HG02759 (cell line): ENCODE measurements around the gene ISL1.

ENCODE experiments used
- ATAC-seq: cut with Tn5 transposase; IDR thresholded peaks from one replicate; pipeline ENCODE4 v1.9.1; 2021; ENCODE audit warnings: mild to moderate bottlenecking, moderate library complexity; ENCODE audit not compliant: unreplicated experiment

The ISL1 gene

DNA sequence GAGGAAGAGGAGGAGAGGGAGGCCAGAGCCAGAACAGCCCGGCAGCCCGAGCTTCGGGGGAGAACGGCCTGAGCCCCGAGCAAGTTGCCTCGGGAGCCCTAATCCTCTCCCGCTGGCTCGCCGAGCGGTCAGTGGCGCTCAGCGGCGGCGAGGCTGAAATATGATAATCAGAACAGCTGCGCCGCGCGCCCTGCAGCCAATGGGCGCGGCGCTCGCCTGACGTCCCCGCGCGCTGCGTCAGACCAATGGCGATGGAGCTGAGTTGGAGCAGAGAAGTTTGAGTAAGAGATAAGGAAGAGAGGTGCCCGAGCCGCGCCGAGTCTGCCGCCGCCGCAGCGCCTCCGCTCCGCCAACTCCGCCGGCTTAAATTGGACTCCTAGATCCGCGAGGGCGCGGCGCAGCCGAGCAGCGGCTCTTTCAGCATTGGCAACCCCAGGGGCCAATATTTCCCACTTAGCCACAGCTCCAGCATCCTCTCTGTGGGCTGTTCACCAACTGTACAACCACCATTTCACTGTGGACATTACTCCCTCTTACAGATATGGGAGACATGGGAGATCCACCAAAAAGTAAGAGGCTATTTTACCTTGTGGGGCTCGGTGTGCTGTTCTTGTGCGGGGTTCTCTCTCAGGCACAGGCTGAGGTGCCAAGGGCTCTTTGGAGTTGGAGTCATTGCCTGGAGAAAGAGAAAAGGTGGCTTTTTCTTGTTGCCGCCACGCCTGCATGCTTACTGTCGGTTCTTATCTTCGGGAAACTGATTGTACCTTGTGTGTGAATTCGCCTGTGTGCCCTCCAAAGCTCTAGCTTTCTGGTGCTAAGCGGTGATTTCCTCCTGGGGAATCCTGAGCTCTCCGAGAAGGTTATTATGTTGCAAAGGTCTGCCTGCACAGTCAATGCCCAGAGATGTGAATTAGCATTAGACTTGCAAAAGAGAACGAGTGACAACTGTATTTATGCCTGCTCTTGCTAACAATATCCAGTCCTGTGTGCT lies at the start of gene ISL1:
Gene ISL1 (plus strand): TSS at position 318 of the 991 bp plus-strand sequence. CDS start 224 bp downstream, at position 542.
- peak; percentile 46 for ATAC-seq

DNA sequence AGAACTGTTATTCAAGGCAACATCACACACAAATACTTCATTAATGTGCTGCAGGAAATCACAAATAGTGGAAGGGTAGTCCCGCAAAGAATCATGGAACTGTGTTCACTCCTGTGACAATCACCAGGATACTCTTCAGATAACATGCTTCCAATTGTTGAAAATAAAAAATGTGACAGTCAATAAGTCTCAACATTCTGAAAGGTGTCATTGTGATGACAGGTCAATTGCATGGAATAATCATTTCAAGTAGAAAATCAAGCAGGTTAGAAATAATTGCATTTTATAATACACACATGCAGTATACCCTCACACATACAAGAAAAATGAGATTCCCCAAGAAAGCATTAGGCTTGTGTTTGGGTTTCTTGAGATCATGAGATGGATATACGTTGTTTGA lies 46.4 kb upstream of the ISL1 start:
- ATAC-seq, result no peak

DNA sequence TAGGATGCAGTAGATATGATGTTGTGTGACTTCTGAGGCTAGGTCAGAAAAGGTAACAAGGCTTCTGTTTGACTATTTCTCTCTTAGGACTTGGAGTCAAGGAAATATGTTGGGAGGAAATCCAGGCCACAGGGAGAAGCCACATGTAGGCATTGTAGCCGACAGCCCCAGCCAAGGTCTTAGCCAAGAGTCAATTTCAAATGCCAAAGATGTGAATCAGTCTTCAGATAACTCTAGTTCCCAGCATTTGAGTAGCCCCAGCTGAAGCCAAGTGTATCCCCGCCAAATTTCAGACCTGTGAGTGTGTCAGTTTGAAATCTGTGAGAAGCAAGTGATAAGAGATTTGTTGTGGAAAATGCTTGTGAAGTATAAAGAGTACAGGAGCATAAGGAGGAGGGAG lies 38.1 kb upstream of the ISL1 start:
- no peak for ATAC-seq

DNA sequence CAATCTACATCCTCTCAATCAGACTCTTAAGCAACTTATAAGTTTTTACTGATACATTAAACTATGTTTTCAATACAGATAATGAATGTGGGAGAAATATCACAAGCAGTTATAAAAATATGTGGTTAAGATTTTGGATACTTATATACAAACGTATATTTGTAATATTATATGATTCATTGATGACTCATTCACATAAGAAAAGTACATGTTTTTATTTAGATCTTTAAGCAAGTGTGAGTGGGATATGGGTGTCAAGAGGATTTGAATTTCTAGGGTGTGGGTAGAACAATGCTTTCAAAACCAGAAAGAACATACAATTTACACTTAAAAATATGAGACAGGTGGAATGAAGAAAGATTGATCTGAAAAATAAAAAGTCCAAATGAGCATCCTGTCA lies 36.1 kb upstream of the ISL1 start:
- ATAC-seq, result no peak

DNA sequence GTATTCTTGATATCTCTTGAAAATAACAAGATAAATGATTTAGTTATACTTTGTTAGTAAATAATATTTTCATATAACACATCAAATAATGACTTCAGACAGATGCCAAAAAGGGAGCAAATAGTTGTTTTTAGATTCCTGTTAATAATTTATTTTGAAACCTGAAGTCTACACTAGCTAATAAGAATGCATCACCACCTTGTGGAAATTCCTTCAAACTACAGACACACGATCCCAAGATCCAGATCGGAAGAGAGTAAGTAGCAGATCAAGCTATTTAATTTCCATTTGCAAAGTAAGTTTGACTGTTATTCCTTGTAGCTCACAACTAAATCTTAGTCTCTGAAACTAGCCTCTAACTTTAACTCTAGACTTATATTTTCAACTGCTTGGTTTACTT lies 35.5 kb upstream of the ISL1 start:
- ATAC-seq, result no peak

DNA sequence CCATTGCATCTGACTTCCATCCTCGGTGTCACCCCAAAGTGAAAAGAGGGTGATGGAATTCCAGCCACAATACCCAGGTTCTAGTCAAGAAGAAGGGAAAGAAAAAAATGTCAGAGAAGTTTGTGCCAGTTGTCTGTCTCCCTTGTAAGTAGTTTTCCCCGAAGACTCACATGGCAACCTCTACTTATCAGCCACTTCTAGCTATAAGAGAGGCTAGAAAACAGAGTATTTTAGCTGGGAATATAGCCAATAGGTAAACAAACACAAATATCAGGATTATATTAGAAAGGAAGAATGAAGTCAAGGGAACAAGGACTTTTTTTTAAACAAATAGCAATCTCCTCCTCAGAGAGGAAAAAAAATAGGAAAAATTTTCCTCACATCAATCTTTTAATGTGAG lies 12.2 kb upstream of the ISL1 start:
- no peak for ATAC-seq

DNA sequence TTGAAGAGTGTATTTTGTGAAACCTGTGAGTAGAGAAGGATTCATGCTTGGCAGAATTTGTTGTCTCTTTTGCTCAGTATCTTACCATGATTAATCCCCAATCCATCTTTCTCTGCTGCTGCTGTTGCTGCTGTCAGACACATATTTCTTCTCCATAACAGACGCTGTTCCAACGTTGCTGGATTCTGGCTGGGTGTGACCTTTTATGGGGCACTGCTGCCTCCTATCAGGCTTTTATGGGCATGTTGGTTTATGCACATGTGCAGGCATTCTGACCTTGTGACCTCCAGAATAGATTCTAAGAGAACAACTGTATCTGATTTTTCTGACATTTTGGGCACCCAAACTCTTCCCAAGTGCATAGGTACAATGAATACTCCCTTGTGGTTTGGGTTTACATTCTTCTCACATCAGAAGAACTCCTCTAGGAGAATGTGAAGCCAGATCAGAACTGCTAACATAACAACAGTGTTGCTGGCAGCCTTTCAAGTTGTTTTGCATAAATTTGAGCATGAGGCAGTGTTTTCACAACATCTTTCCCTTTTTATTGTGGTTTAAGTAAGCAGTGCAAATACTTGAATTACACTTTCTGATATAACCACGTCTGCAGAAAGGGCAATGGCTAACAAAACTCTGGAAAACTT lies 9.2 kb upstream of the ISL1 start:
- no peak for ATAC-seq

DNA sequence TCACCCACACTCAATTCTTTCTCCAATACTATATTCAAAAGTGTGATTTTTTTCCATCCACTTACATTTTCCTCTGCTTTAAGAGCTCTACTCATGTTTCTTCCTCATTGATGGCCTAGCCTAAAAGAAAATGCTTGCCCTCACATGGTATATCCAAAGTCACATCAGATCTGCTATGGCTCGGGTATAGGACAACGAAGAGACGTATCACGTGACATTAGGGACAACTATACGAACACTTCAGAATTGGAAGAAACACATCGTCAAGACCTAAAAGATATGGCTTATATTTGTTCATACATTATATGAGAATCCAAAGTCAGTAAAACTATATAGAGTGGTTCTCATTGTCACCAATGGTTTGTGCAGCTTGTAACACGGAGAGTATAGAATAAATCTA lies 8.2 kb upstream of the ISL1 start:
- ATAC-seq, result no peak

DNA sequence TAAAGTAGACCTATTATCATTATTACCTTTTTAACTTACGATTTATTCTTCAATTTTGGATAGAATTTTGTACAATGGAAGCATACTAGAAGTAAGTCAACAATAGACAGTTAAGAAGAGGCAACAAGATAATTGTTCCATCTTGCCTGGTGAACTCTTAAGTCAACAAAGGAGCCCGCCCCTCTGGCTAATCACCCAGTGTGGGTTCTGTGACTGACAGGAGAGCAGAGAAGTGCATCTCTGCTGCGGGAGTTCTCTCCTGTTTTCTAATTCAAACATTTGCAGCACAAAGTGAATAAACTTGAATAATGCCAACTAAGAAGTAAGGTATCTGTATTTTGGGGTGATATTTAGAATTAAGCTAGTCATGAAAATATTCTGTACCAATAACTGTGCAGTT lies 6.7 kb upstream of the ISL1 start:
- ATAC-seq, result no peak

DNA sequence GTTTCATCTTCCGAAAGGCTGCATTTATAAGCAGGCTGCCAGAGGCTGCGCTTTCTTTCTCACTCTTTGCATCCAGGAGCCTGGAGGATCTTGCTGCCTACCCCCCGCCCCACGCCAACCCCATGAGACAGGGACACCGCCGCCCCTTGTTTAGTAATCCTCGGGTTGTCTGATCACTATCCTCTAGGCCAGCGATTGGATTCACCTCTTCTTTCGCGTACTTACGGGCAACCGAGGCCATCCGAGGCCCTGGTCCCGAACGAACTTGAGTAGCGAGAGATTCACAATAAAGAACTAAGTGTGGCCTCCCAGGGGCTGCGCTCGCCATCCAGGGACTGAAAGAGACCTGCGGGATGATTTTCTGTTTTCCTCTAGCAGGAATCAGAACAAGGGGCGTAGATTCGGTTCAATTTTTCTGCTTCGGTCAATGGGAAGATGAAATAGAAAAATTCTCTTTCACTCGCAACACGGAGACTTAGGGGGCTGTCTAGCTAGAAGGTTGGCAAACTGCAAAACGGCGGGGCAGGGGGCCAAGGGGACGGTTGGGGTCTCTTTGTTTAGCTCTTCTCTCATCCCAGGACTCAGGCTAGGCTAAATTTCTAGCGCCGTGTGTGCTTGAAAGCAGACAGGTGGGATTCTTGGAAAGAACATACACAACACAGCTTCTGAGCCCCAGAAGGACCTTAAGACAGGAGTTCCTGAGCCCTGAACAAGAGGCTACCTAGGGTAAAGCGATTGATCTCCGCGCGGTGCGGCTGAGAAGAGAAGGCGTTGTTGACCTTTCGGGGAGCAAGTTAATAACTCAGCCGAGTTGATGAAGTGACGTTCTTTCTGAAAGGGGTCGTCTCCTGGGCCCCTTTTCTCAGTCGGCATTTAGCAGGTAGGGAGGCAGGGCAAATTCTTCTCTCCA lies 5.8 kb upstream of the ISL1 start:
- no peak for ATAC-seq

DNA sequence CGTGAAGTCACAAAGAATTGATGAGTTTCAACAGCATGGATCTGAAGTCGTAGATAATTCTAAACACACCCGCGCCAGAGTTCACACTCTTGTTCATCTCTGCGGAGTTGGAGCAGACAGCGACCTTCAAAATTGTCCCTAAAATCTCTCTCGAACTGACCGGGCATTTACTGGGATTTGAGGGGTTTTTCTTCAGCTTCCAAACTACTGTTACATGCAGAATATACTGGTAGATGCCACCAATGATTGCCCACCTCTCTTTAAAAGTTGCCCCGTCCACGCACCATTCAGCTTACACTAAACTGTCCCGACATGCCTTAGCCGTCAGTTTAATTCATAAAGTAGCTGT lies 5.2 kb upstream of the ISL1 start:
- no peak for ATAC-seq

DNA sequence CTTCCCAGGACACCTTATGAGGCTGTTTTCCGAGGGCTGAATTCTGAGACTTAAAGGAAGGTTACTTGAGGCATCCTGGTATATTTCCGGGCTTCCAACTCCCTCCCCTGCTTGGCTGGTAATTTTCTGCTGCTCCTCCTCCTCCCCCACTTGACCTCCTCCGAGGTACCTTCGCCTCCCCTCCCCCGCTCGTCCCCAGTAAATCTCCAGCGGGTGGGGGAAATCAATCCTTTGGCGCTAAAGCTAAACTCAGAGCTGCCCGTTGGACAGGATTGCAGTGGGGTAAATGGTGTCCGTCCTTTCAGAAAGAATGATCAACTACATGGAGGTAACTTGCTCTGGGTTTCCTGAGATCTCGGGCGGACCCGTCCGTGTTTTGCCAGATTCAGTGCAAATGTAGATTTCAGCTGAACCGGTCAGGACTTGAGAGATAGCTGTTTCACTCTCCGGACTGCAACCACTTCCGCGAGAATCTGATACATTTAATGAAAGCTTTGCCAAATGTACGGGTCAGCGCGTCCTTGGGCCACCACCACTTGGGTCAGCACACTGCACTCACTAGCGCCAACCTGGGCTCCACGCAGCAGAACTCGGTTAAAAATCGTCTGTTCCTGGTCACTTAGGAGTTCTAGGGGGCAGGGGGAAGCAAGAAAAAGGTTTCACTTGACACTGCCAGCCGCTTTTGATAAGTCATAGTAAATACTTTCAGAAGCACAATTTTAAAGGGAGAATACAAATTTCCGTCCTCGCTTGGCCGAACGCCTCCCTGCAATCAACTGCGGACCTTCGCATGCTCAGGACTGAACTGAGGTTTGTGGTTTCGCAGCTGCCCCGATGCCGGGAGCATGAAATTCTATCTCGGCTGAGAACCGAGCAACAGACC lies 4.6 kb upstream of the ISL1 start:
- ATAC-seq, result no peak

DNA sequence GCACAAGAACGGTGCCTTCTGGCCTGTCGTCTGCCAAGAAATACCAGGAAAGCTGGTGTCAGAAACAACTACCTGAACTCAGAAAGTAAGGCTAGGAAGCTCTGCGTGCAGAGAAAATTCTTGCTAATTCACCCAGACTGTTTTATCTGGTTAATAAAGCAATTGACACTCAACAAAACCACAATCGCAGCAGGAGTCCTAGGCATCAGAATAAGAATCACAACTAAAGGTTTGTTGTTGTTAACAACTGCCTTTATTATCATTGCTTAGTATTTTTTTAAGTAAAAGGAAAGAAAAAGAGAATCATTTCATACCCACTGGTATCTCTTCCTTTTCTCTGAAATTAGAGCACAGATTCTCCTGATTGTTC lies 3.9 kb upstream of the ISL1 start:
- no peak for ATAC-seq

DNA sequence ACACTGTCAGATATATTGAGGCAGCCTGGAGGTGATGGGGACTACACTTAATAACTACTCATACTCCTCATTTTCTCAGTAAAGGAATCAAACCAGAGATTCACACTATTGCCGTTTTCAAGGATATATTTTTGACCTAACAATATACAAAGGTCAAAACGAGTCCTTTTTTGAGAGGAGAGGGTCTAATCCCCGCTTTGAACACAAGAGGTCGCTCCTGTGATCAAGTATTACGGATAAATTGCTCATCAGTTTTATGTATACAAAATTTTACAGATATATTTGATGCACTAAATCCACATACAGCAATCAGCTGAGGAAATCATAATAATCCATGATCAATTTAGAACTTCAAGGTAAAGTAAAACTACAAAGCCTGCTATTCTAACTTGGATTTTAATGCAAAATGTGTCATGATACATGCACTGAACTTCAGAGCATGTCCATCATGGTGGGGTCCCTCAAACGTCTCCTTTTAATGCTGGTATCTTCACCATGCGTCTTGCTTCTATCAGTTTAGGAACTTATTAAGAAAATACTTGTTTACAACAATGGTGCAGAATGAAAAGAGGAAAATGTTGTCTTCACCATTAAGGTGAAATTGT lies 2.5 kb upstream of the ISL1 start:
- ATAC-seq, result no peak

DNA sequence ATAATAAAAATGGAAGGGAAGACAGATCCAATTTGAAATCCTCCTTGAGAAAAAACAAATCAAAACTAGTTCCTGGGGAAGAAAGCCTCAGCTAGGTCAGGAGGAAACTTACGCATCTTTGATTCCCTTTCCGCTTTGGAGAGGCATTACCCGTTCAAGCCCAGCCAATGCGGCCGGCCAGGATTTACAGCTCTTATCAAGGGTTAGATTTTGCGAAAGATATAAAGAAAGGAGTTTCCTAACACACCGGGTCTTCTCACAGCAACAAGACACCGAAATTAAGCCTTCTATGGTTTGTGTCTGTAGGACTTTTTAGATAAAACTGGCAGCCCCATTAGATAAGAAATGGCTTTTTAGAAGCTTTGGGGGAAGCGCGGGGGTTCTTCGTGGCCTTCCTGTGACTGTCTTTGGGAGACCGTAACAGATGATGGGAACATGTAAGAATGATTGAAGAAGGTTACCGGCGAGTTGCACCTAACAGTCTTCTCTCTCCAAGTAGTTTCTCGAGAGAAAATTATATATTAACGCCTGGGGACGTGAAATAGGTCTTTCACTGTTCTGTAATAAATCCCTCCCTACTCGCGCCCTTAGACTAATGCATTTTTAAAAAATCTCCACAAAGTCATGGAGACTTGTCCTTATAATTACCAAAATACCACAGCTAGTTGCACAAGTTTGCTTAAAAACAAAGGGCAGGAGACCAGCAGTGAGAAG lies 1.3 kb upstream of the ISL1 start:
- no peak for ATAC-seq

DNA sequence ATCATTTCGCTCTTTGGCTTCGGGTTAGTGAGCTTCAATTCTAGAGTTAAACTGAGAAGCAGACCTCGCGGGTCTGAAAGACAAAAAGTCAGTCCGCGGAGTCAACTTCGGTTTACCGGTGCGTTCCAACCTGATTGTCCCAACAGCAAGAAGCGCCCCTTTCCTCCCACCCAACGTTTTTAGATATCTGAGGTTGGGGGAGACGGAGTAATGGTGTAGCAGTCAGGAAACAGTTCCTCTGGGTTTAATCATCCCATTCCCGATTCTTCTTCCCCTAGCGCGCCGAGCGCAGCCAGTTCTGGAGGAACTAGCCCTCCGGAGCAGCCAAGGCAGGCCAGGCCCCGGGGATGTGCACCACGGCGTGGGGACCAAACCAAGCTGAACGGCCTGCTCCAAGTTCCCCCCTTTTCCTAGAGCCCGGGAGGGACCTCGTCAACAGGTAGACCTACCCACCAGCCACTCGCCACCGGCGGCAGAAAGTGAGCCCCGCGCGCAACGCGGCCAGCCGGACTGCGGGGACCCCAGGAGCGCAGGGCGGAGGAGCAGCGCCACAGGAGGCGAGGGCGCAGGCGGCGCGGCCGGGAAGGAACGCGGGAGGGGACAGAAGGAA lies 622 bp upstream of the ISL1 start:
- peak; percentile 9 for ATAC-seq

DNA sequence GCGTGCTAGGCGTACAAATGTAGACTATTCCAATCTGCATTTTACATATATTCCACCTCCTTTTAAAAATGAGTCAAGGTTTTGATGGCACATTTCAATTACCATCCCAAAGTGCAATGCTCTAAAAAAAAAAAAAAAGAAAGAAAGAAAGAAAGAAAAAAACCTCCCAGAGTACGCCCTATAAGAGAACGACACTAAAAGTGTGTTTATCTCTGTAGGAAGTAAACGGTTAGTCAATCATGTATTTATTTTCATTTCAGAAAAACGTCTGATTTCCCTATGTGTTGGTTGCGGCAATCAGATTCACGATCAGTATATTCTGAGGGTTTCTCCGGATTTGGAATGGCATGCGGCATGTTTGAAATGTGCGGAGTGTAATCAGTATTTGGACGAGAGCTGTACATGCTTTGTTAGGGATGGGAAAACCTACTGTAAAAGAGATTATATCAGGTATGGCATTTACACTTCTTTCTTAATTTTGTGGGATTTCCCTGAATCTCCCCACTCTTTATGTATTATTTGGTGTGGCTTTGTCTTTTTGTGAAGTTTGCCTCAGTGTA lies 1.1 kb downstream of the ISL1 start:
- ATAC-seq, result no peak

DNA sequence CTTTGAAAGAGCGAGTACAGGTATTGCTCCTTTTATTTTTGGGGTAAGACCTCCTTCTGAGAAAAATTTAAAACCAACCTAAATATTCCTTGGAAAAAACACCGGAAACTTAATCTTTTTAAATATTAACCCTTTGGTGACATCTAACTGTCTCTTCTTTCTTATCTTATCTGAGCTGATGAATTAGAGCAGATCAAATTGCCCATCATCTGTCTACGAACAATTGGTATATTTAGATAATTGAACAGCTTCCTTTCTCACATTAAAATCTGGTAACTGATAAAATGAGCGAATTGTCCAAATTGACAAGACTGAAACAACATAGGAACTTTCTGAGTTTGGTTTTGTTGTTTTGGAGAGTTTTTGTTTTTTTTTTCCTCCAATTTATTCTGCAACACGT lies 2.0 kb downstream of the ISL1 start:
- no peak for ATAC-seq
